GM08714 (cell line): ENCODE measurements around the gene SHISA5.
"Not testable (repeated sequence)": the region's sequence is repeated elsewhere in the genome, so short reads cannot be mapped to it uniquely, and the experiment has no call there.

Source experiments
- H3K4me3 ChIP-seq: fragments of 200-500 bp; sonication (Bioruptor generic); 2 replicates; pipeline ENCODE4 v1.5.1; 2014; ENCODE audit warnings: mild to moderate bottlenecking, low read length, inconsistent platforms
- ZNF274 ChIP-seq: IDR thresholded peaks from 2 replicates; pipeline ENCODE4 v1.6.1; 2012; ENCODE audit warnings: mild to moderate bottlenecking, low read depth, low read length

SHISA5 gene

GRCh38 chr3:48475188-48475587 is 28.8 kb downstream of the SHISA5 start:
- no peak for TF ChIP-seq ZNF274
- H3K4me3 ChIP-seq: no peak overlapping the region

GRCh38 chr3:48474619-48475018 is 29.4 kb downstream of the SHISA5 start:
- H3K4me3 ChIP-seq: no peak overlapping the region
- TF ChIP-seq ZNF274: no peak

GRCh38 chr3:48474031-48474430 is 29.9 kb downstream of the SHISA5 start:
- not testable (repeated sequence) for H3K4me3 ChIP-seq

- no peak for TF ChIP-seq ZNF274
- no peak overlapping the region; the same call in 1 of the 2 replicates for H3K4me3 ChIP-seq
Measured at GRCh38 chr3:48473617-48473952, 30.4 kb downstream of the SHISA5 start.

GRCh38 chr3:48472923-48473616 is 30.9 kb downstream of the SHISA5 start:
- no peak for TF ChIP-seq ZNF274
- peak overlapping the region; percentile 67 for H3K4me3 ChIP-seq

GRCh38 chr3:48472673-48472922 is 31.4 kb downstream of the SHISA5 start:
- H3K4me3 ChIP-seq: peak overlapping the region; percentile 67
- TF ChIP-seq ZNF274: no peak

- no peak overlapping the region for H3K4me3 ChIP-seq
Measured at GRCh38 chr3:48470286-48470685, 33.7 kb downstream of the SHISA5 start.

GRCh38 chr3:48469046-48469915 is 34.7 kb downstream of the SHISA5 start:
- TF ChIP-seq ZNF274: no peak
- H3K4me3 ChIP-seq: no peak overlapping the region

More at GRCh38 chr3:48470286-48470685, 33.7 kb downstream of the SHISA5 start:
- TF ChIP-seq ZNF274: no peak

- no peak for TF ChIP-seq ZNF274
- H3K4me3 ChIP-seq: no peak overlapping the region
Measured at GRCh38 chr3:48468329-48468731, 35.6 kb downstream of the SHISA5 start.

GRCh38 chr3:48467473-48468267 is 36.3 kb downstream of the SHISA5 start:
- peak overlapping the region; percentile 79; the same call in 1 of the 2 replicates for H3K4me3 ChIP-seq
- no peak for TF ChIP-seq ZNF274

GRCh38 chr3:48467110-48467454 is 36.9 kb downstream of the SHISA5 start:
- TF ChIP-seq ZNF274: no peak
- H3K4me3 ChIP-seq: peak overlapping the region; percentile 79; the same call in 1 of the 2 replicates

GRCh38 chr3:48466386-48467109 is 37.4 kb downstream of the SHISA5 start:
- H3K4me3 ChIP-seq: peak overlapping the region; percentile 79
- no peak for TF ChIP-seq ZNF274

- H3K4me3 ChIP-seq: peak overlapping the region; percentile 79
- TF ChIP-seq ZNF274: no peak
Measured at GRCh38 chr3:48465531-48466378, 38.2 kb downstream of the SHISA5 start.
